ENCODE results near the gene NAP1L4.

DNA sequence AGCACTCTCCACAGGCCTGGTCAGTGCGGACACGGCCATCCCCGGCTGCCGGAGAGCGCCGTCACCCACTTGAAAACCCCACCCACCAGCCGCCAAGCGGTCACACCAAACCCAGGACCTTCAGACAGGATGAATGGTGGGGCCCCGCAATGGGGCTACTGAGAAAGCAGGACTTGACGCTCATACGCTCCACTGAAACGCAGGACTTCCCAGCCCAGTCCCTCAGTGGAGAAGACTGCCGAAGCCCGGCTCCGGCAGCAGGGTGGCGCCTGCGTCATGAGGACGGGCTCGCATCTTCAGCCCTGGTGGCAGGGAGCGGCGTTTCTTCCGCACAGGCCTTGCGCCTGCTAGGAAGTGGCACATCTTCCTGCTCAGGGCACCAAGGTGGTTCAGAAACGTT is 47.6 kb downstream of the NAP1L4 start:
- TF ChIP-seq, protein P1, sequence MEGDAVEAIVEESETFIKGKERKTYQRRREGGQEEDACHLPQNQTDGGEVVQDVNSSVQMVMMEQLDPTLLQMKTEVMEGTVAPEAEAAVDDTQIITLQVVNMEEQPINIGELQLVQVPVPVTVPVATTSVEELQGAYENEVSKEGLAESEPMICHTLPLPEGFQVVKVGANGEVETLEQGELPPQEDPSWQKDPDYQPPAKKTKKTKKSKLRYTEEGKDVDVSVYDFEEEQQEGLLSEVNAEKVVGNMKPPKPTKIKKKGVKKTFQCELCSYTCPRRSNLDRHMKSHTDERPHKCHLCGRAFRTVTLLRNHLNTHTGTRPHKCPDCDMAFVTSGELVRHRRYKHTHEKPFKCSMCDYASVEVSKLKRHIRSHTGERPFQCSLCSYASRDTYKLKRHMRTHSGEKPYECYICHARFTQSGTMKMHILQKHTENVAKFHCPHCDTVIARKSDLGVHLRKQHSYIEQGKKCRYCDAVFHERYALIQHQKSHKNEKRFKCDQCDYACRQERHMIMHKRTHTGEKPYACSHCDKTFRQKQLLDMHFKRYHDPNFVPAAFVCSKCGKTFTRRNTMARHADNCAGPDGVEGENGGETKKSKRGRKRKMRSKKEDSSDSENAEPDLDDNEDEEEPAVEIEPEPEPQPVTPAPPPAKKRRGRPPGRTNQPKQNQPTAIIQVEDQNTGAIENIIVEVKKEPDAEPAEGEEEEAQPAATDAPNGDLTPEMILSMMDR (IDR thresholded peaks at IDR 0.05; ENCODE audit: low read length) = no peak
- no peak for TF ChIP-seq EZH2 (IDR thresholded peaks at IDR 0.05; ENCODE audit: borderline replicate concordance, low read length)

Measured in OCI-LY1 (cell line).